ENCODE results near the gene ASRGL1.

- TF ChIP-seq CTCF (IDR thresholded peaks at IDR 0.05; ENCODE audit: low read length) (no peak), EZH2phosphoT487 (IDR thresholded peaks at IDR 0.05; ENCODE audit: low read length) (no peak)
These were observed 50.1 kb downstream of the ASRGL1 start for GRCh38 chr11:62387381-62387780.

Measured in MM.1S (cell line).